ENCODE data around the gene FUT3.

FUT3 gene

GRCh38 chr19:5799247-5800241 lies 51.7 kb downstream of the FUT3 start:
- DNase-seq, result no peak

DNA sequence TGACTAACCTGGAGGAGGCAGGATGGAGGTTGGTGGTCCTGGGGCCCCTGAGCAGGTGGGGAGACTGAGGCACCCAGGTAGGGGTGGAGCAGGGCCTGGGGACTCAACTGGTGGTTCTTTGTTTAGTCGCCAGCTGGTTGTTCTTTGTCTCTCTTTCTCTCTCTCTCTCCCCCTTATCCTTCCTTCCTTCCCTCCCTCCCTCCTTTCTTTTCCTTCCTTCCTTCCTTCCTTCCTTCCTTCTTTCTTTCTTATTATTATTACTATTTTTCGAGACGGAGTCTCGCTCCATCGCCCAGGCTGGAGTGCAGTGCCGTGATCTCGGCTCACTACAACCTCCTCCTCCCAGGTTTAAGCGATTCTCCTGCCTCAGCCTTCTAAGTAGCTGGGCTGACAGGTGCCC lies 53.0 kb downstream of the FUT3 start:
- DNase-seq, result no peak

- no peak for DNase-seq
Measured at GRCh38 chr19:5795382-5795919, 55.8 kb downstream of the FUT3 start.

GRCh38 chr19:5793188-5793587 lies 58.1 kb downstream of the FUT3 start:
- DNase-seq, result no peak

Measured in fibroblast of skin of right quadriceps (primary cell).